Peyer's patch (tissue), 4 donors: ENCODE data around the gene PARP1.

ENCODE experiments used
- POLR2A ChIP-seq, 2 donors: fragments of 450-650 bp; IDR thresholded peaks; one replicate each; pipeline ENCODE4 v1.5.1; 2017; ENCODE audit warnings: antibody characterized with exemption in 2 of 2, mild to moderate bottlenecking in 2 of 2, moderate library complexity in 2 of 2
- TF ChIP-seq, protein P1 (sequence below), 6 experiments: fragments of 450-650 bp in 4 of 6; fragments of 200-600 bp in 2 of 6; sonication (generic) in 1 of 6; IDR thresholded peaks; one replicate each; pipeline ENCODE4 v1.5.1; 2017 to 2019; ENCODE audit warnings: antibody characterized with exemption in 6 of 6, mild to moderate bottlenecking in 3 of 6, moderate library complexity in 1 of 6

DNA sequence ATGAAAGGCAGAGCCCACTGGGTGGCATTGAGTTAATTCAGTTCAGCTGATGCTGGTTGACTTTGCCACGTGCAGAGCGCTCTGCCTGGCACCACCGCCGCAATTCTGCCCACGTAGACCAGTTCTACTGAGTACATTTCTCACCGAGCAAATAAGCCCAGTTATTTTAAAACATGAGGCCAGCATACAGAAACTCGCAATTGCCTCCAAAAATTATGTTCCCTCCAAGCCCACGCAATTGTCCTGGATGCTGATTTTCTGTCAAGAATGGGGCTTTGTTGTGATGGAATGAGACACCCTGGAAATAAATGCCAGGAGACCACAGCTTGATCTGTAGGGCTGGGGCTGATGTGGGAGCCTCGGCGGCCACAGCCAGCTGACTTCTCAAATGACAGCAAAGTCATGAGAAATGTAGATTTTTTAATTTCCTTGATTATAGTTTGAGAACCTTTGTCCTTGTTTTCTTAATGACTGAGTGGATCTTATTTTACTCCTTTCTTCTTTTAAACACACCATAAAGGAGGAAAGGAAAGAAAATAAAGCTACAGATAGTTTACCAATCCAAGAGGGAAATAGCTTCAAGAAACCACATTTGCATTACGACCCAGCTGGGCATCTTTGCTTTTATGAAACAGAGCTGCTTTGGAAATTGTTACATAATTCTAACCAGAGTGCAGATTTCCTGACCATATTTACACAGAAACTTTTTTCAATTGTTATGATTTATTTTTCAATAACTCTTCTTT, 11.6 kb upstream of the PARP1 start:
- no peak for TF ChIP-seq POLR2A (IDR thresholded peaks at IDR 0.05)
- TF ChIP-seq, protein P1, sequence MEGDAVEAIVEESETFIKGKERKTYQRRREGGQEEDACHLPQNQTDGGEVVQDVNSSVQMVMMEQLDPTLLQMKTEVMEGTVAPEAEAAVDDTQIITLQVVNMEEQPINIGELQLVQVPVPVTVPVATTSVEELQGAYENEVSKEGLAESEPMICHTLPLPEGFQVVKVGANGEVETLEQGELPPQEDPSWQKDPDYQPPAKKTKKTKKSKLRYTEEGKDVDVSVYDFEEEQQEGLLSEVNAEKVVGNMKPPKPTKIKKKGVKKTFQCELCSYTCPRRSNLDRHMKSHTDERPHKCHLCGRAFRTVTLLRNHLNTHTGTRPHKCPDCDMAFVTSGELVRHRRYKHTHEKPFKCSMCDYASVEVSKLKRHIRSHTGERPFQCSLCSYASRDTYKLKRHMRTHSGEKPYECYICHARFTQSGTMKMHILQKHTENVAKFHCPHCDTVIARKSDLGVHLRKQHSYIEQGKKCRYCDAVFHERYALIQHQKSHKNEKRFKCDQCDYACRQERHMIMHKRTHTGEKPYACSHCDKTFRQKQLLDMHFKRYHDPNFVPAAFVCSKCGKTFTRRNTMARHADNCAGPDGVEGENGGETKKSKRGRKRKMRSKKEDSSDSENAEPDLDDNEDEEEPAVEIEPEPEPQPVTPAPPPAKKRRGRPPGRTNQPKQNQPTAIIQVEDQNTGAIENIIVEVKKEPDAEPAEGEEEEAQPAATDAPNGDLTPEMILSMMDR (IDR thresholded peaks at IDR 0.05): no peak
